Measurements from ENCODE around the gene INO80E.
A peak's percentile ranks its signal among the peaks of the same experiment; 100 is the strongest.

INO80E gene

DNA sequence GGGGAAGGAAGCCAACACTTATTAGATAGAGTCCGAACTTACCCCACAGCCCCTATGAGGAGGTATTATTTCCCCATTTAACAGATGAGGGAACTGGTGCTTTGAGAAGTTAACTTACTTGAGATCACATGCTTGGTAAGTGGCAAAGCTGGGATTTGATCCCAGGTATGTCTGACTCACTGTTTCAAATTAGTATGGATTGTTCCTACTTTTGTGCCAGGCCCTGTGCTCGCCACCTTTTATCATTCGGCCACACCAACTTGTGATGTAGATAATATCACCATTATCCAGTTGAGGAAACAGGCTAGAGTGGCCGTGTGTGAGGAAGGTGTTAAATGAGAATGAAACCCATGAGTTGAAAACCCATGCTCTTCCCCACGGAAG lies 11.3 kb upstream of the INO80E start:
- no peak overlapping the region for H3K4me3 ChIP-seq
- no peaks in the 10 kb centered on the region for H3K27me3 ChIP-seq
- TF ChIP-seq Cebpa-rat (IDR thresholded peaks at IDR 0.05), result no peak
- no peak overlapping the region for H3K4me2 ChIP-seq
- H4K20me1 ChIP-seq, result peaks cover 8% of the 10 kb centered on the region; the same call in 1 of the 2 replicates
- H3K27ac ChIP-seq, result no peak overlapping the region
- H3K36me3 ChIP-seq, result peaks cover 100% of the 10 kb centered on the region
- no peak overlapping the region for H3K9ac ChIP-seq
- no peaks in the 10 kb centered on the region for H3K4me1 ChIP-seq
- no peaks in the 10 kb centered on the region for H3K9me3 ChIP-seq

DNA sequence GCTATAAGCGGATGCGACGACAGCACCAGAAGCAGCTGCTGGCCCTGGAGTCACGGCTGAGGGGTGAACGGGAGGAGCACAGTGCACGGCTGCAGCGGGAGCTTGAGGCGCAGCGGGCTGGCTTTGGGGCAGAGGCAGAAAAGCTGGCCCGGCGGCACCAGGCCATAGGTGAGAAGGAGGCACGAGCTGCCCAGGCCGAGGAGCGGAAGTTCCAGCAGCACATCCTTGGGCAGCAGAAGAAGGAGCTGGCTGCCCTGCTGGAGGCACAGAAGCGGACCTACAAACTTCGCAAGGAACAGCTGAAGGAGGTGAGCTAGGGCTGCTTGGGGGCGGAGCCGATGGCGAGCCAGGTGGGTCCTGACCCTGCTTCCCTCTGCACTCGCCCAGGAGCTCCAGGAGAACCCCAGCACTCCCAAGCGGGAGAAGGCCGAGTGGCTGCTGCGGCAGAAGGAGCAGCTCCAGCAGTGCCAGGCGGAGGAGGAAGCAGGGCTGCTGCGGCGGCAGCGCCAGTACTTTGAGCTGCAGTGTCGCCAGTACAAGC lies 10.7 kb upstream of the INO80E start:
- Histone ChIP-seq H3K4me2 (no peak overlapping the region), H3K9me3 (no peaks in the 10 kb centered on the region), H3K9ac (0 out of 2 replicates have a peak overlapping the region, but pooled peaks have one; percentile 29), H3K27ac (no peak overlapping the region), H3K27me3 (no peaks in the 10 kb centered on the region), H4K20me1 (peaks cover 8% of the 10 kb centered on the region; the same call in 1 of the 2 replicates), H3K4me1 (no peaks in the 10 kb centered on the region), H3K4me3 (no peak overlapping the region), H3K36me3 (peaks cover 100% of the 10 kb centered on the region)
- TF ChIP-seq Cebpa-rat (IDR thresholded peaks at IDR 0.05), result no peak

GRCh38 chr16:29986231-29986630 lies 9.8 kb upstream of the INO80E start:
- Histone ChIP-seq H3K36me3 (peaks cover 100% of the 10 kb centered on the region), H3K4me1 (no peaks in the 10 kb centered on the region), H3K27ac (no peak overlapping the region), H3K9me3 (no peaks in the 10 kb centered on the region), H4K20me1 (peaks cover 8% of the 10 kb centered on the region; the same call in 1 of the 2 replicates), H3K4me2 (no peak overlapping the region), H3K9ac (0 out of 2 replicates have a peak overlapping the region, but pooled peaks have one; percentile 29), H3K27me3 (no peaks in the 10 kb centered on the region), H3K4me3 (no peak overlapping the region)
- no peak for TF ChIP-seq Cebpa-rat (IDR thresholded peaks at IDR 0.05)

DNA sequence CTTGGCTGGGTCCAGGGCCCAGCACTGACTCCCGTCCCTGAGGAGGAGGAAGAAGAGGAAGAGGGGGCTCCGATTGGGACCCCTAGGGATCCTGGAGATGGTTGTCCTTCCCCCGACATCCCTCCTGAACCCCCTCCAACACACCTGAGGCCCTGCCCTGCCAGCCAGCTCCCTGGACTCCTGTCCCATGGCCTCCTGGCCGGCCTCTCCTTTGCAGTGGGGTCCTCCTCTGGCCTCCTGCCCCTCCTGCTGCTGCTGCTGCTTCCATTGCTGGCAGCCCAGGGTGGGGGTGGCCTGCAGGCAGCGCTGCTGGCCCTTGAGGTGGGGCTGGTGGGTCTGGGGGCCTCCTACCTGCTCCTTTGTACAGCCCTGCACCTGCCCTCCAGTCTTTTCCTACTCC lies 9.1 kb upstream of the INO80E start:
- peaks cover 8% of the 10 kb centered on the region; the same call in 1 of the 2 replicates for H4K20me1 ChIP-seq
- H3K9ac ChIP-seq, result no peak overlapping the region
- no peak overlapping the region for H3K27ac ChIP-seq
- peaks cover 99% of the 10 kb centered on the region for H3K36me3 ChIP-seq
- no peaks in the 10 kb centered on the region for H3K9me3 ChIP-seq
- no peak for TF ChIP-seq Cebpa-rat (IDR thresholded peaks at IDR 0.05)
- H3K27me3 ChIP-seq, result no peaks in the 10 kb centered on the region
- H3K4me3 ChIP-seq, result no peak overlapping the region
- H3K4me1 ChIP-seq, result no peaks in the 10 kb centered on the region
- H3K4me2 ChIP-seq, result no peak overlapping the region

- Histone ChIP-seq H3K27me3 (no peaks in the 10 kb centered on the region), H3K4me2 (no peak overlapping the region), H3K4me1 (no peaks in the 10 kb centered on the region), H3K27ac (no peak overlapping the region), H3K9me3 (no peaks in the 10 kb centered on the region), H3K36me3 (peaks cover 99% of the 10 kb centered on the region), H3K9ac (0 out of 2 replicates have a peak overlapping the region, but pooled peaks have one; percentile 6), H4K20me1 (peaks cover 8% of the 10 kb centered on the region; the same call in 1 of the 2 replicates), H3K4me3 (no peak overlapping the region)
- TF ChIP-seq Cebpa-rat (IDR thresholded peaks at IDR 0.05), result no peak
Measured at GRCh38 chr16:29987371-29988085, 8.5 kb upstream of the INO80E start.

DNA sequence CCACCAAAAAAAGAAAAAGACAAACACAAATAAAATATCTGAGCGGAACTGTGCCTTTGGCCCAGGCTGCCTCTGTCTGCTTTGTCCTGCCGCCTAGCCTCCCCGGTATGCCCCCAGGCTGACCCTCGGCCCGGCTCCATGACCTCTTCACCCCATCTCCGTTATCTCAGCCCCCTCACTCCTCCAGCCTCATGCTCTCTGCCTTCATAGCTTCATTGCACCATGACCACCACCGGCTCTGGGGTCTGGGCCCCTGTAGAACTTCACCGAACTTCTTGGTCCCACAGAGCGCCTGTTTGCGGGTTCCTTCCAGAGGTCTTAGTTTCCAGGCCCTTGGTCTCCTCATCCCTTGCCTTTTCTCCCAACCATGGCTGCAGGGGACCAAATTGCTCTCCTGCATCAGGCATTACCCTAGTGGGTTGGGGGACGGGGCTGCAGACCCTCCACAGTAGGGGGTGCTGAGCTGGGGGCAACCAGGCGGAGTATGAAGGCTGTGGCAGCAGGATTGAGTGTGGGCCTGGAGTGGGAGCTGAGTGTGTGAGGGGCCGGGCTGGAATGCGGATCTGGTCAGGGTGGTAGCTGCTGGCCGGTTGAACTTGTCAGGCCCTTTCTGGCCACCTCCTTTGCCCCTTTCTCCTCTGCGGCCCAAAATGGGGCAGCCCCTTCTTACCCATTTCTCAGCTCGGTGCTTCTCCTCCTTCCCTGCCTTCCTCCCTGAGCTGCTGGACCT lies 7.5 kb upstream of the INO80E start:
- H4K20me1 ChIP-seq, result peaks cover 5% of the 10 kb centered on the region; the same call in 1 of the 2 replicates

DNA sequence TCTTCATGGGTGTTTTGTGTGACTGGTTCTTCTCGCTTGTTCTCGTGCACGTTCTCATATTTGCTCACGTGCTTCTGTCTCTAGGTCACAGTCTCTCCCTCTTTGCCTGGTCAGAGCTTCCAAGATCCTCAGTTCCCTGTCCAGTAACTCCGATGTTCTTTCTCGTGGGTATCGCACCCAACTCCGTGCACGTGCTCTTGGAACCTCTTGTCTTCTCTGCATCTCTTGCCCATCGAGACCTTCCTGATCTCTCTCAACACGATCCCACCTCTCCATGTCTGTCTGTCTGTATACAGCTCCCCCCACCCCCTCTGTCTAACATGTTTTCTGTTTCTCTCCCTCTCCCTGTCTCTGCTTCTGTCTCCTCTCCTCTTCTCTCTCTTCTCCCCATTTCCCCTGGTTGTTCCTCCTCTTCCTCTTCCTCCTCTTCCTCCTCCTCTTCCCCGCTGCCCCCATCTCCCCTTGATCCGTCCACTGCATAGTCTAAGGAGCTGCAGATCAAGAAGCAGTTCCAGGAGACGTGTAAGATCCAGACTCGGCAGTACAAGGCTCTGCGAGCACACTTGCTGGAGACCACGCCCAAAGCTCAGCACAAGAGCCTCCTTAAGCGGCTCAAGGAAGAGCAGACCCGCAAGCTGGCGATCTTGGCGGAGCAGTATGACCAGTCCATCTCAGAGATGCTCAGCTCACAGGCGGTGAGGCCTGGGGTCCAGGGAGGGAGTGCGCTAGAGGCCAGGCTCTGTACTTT lies 6.8 kb upstream of the INO80E start:
- Histone ChIP-seq H3K27me3 (no peaks in the 10 kb centered on the region), H4K20me1 (no peaks in the 10 kb centered on the region; the same call in 1 of the 2 replicates), H3K4me1 (peaks cover 14% of the 10 kb centered on the region), H3K27ac (no peak overlapping the region), H3K4me3 (no peak overlapping the region), H3K9me3 (no peaks in the 10 kb centered on the region), H3K36me3 (peaks cover 98% of the 10 kb centered on the region), H3K9ac (no peak overlapping the region), H3K4me2 (no peak overlapping the region)
- TF ChIP-seq Cebpa-rat (IDR thresholded peaks at IDR 0.05), result no peak

More for the DNA sequence above, 7.5 kb upstream of the INO80E start:
- TF ChIP-seq Cebpa-rat (IDR thresholded peaks at IDR 0.05), result no peak
- Histone ChIP-seq H3K9me3 (no peaks in the 10 kb centered on the region), H3K4me3 (no peak overlapping the region), H3K27ac (no peak overlapping the region), H3K36me3 (peaks cover 99% of the 10 kb centered on the region), H3K27me3 (no peaks in the 10 kb centered on the region), H3K9ac (no peak overlapping the region), H3K4me2 (no peak overlapping the region), H3K4me1 (peaks cover 7% of the 10 kb centered on the region)

GRCh38 chr16:29990034-29990433 lies 6.0 kb upstream of the INO80E start:
- H3K36me3 ChIP-seq, result peaks cover 91% of the 10 kb centered on the region
- no peak for TF ChIP-seq Cebpa-rat (IDR thresholded peaks at IDR 0.05)
- H3K4me1 ChIP-seq, result peaks cover 22% of the 10 kb centered on the region
- no peaks in the 10 kb centered on the region for H3K27me3 ChIP-seq
- no peaks in the 10 kb centered on the region; the same call in 1 of the 2 replicates for H4K20me1 ChIP-seq
- H3K27ac ChIP-seq, result no peak overlapping the region
- H3K4me2 ChIP-seq, result no peak overlapping the region
- no peaks in the 10 kb centered on the region for H3K9me3 ChIP-seq
- no peak overlapping the region for H3K4me3 ChIP-seq
- no peak overlapping the region for H3K9ac ChIP-seq

- H3K27me3 ChIP-seq, result no peaks in the 10 kb centered on the region
- no peak for TF ChIP-seq Cebpa-rat (IDR thresholded peaks at IDR 0.05)
- no peaks in the 10 kb centered on the region for H3K9me3 ChIP-seq
- peaks cover 81% of the 10 kb centered on the region for H3K36me3 ChIP-seq
- no peaks in the 10 kb centered on the region; the same call in 1 of the 2 replicates for H4K20me1 ChIP-seq
- H3K4me2 ChIP-seq, result no peak overlapping the region
- no peak overlapping the region for H3K27ac ChIP-seq
- H3K9ac ChIP-seq, result no peak overlapping the region
- peaks cover 23% of the 10 kb centered on the region for H3K4me1 ChIP-seq
- no peak overlapping the region for H3K4me3 ChIP-seq
Measured at GRCh38 chr16:29990883-29991570, 5.0 kb upstream of the INO80E start.

Data from BLaER1 (cell line).